HG03439 (cell line): ENCODE results near the gene RIMKLB.
"Not testable (repeated sequence)": the region's sequence is repeated elsewhere in the genome, so short reads cannot be mapped to it uniquely, and the experiment has no call there.

Experiments
- ATAC-seq: cut with Tn5 transposase; IDR thresholded peaks from one replicate; pipeline ENCODE4 v1.9.1; 2021; ENCODE audit warnings: mild to moderate bottlenecking, moderate library complexity; ENCODE audit not compliant: unreplicated experiment

RIMKLB gene

DNA sequence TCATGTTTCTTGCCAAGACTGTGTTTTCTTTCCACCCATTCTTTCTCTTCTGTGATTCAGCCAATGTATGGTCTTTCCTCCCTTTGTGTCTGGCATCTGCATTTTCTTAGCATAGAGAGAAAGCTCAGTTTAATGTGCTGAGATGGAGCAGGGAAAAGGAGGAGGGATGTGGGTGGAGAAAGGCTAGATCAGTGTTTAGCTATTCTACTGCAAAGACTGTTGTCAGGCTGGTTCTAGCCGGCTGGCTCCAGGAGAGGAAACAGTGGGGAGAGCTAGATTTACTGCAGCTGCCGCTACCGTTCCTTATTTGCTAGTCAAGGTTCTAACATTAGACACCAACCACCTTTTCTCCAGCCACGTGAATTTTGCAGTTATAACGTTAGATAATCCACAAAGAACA lies 5.2 kb upstream of the RIMKLB start:
- no peak for ATAC-seq

- ATAC-seq: no peak
Observed at GRCh38 chr12:8695116-8695515, 2.7 kb upstream of the RIMKLB start.

GRCh38 chr12:8696442-8697090 lies 1.2 kb upstream of the RIMKLB start:
- ATAC-seq: no peak

DNA sequence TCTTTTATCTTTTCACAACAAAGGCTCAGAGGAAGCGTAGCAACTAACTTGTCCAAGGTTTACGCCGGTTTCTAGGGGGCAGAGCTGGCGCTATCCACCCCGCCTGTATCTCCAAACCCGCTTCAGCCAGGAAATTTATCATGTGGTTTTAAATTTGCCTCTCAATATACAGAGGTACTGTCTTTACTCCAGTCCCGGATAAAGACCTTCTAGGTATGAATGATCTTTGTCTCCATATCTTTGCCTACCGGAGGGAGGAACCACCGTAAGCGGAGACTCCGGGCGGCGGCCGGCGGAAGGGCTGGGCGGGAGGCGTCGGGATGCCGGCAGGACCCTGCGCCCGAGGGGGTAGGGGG lies 693 bp upstream of the RIMKLB start:
- peak; percentile 10 for ATAC-seq

- ATAC-seq: peak; percentile 39
Observed at GRCh38 chr12:8698132-8698851, 501 bp downstream of the RIMKLB start.

GRCh38 chr12:8698879-8699278 lies 1.1 kb downstream of the RIMKLB start:
- ATAC-seq: no peak

DNA sequence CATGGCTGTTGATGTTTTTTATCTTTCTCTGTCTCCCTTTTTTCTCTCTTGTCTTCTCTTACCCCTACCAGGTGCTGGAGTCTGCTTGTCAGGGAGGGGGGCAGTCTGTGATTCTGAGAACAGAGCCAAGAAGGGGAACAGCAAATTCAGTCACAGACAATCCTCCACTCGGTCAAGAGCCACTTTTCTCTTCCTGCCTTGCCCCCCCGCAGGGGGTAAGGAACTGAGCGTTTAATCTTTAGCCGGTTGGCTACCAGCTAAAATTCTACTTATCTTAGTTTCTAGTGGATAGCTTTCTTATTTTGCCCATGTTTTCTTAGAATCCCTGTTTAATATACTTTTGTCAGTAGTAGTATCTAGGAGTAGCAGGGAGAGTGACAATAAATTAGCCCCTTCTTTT lies 1.9 kb downstream of the RIMKLB start:
- no peak for ATAC-seq

DNA sequence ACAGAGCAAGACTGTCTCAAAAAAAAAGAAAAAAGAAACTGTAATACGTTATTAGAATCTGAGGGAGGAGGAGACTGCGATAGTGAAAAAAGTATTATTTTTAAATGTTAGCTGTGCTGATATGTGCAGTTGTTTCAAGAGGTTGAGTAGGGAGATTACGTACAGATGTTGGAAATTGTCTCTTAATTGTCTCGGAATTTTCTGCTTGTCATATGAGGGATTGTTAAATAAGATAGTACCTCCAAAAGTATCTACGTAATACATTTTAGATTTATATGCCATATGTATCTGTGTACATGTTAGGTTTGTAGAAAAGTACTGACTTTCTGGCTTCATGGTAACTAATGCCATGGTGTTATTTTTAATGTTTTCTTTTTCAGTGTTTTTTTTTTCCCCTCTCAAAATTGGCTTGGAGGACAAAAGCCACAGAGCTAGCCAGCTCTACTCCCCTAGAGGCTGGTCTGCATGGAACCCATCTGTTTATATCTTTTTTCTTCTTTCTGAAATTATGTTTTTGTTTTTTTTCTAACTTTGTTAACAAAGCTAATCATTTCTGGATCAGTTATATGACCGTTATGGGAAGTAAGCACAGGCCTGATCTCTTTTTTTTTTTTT lies 3.4 kb downstream of the RIMKLB start:
- ATAC-seq: no peak

GRCh38 chr12:8702159-8702558 lies 4.4 kb downstream of the RIMKLB start:
- ATAC-seq: no peak

GRCh38 chr12:8709124-8709830 lies 11.5 kb downstream of the RIMKLB start:
- ATAC-seq: no peak

DNA sequence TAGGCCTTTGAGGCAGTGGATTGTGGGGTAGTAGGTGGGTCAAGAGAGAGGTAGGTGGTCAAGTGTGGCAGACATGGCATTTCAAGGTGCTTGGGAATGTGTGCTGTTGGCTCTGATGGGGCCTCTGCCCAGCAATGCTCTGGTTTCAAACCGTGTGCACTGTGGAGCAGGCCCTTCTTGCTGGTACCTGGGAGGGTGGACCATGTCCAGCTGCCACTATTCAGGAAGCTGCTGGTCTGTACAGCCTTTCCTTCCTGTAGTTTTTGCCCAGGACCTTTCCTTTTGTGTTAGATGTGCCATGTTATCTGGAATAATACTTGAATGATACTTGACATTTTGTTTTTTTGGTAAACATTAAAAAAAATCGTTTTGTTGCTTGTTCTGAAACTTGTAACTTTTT lies 14.8 kb downstream of the RIMKLB start:
- no peak for ATAC-seq

GRCh38 chr12:8722286-8722800 lies 24.6 kb downstream of the RIMKLB start:
- no peak for ATAC-seq

GRCh38 chr12:8734873-8735381 lies 37.1 kb downstream of the RIMKLB start:
- ATAC-seq: no peak

- ATAC-seq: no peak
Observed at GRCh38 chr12:8742501-8742900, 44.7 kb downstream of the RIMKLB start.

- ATAC-seq: not testable (repeated sequence)
Observed at GRCh38 chr12:8743121-8743520, 45.3 kb downstream of the RIMKLB start.

DNA sequence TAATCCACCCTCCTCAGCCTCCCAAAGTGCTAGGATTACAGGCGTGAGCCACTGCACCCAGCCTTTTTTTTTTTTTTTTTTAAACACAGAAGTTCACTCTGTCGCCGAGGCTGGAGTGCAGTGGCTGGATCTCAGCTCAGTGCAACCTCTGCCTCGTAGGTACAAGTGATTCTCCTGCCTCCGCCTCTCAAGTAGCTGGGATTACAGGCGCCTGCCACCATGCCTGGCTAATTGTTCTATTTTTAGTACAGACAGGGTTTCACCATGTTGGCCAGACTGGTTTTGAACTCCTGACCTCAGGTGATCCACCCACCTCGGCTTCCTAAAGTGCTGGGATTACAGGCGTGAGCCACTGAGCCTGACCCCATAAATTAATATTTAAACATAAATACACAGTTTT lies 47.8 kb downstream of the RIMKLB start:
- not testable (repeated sequence) for ATAC-seq

DNA sequence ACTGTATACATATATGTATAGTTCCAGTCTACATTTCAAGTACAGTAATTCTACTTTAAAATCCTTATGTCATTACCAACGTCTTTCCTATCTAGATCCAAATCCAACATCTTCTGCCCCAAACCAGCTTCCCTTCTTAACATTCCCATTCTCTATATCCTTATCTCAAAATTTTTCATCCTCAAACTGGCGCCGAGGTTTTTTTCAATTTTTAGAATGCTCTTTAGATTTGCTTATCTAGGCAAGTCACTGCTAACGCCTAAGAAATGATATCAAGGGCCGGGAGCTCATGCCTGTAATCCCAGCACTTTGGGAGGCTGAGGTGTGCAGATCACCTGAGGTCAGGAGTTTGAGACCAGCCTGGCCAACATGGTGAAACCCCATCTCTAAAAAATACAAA lies 48.3 kb downstream of the RIMKLB start:
- ATAC-seq: no peak

DNA sequence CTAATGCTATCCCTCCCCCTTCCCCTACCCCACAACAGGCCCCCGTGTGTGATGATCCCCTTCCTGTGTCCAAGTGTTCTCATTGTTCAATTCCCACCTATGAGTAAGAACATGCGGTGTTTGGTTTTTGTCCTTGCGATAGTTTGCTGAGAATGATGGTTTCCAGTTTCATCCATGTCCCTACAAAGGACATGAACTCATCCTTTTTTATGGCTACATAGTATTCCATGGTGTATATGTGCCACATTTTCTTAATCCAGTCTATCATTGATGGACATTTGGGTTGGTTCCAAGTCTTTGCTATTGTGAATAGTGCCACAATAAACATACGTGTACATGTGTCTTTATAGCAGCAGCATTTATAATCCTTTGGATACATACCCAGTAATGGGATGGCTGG lies 62.3 kb downstream of the RIMKLB start:
- ATAC-seq: not testable (repeated sequence)

DNA sequence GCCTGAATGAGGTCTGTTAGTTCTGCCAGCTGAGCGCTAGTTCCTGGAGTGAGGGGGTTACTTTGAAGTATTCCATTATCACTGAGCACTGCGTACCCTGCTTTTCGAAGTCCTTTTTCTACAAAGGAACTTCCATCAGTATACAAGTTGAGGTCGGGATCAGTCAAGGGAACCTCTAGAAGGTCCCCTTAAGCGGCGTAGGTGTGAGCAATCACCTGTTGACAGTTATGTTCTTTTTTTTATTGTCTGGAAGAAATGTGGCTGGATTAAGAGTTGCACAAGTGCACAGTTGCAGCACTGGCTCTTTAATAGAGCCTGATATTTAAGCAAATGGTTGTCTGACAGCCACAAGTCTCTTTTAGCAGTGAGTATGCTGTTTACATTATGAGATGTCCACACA lies 64.9 kb downstream of the RIMKLB start:
- ATAC-seq: not testable (repeated sequence)

GRCh38 chr12:8766121-8766520 lies 68.3 kb downstream of the RIMKLB start:
- not testable (repeated sequence) for ATAC-seq

GRCh38 chr12:8770499-8770898 lies 72.7 kb downstream of the RIMKLB start:
- no peak for ATAC-seq
